NCI-H526 treated with DMSO at 0.1 percent for 48 hours (cell line): ENCODE measurements around the gene GJA8.
"Not testable (repeated sequence)": the region's sequence is repeated elsewhere in the genome, so short reads cannot be mapped to it uniquely, and the experiment has no call there.

ENCODE experiments used
- DNase-seq: peaks from one replicate; lab custom pipeline; 2025; lab: John Stamatoyannopoulos, UW

Gene GJA8

DNA sequence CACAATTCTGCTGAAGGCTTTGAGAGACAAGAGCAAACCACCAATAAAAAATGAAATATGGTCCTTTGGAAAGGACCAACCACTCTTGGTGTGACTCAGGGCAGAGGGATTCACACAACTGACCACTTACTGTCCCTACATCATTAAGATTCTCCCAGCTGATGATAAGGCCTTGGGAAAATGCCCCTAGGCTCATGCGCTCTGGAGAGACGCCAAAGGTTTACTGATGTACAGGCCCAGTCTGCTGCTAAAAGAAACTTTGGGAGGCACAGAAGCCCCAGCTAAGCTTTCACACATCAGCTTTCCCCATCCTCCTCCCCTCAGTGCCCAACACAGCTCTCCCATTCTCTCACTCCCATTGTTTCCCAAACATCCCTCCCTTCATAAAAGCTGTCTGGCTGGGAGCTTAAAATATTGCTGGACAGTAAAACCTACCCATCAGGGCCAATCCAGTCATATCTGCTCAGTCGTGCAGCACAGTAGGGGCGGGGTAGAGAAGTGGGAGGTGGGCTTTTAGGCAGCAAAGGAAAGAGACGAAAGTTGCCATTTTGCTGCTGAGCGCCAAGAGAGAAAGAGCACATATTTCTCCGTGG, at the start of gene GJA8:
Gene GJA8 (plus strand): TSS at position 543 of the 593 bp plus-strand sequence. CDS start 5,161 bp downstream, outside the sequence.
- DNase-seq = no peak

- DNase-seq = no peak
These were observed 49.2 kb upstream of the GJA8 start for GRCh38 chr1:147853391-147853790.

DNA sequence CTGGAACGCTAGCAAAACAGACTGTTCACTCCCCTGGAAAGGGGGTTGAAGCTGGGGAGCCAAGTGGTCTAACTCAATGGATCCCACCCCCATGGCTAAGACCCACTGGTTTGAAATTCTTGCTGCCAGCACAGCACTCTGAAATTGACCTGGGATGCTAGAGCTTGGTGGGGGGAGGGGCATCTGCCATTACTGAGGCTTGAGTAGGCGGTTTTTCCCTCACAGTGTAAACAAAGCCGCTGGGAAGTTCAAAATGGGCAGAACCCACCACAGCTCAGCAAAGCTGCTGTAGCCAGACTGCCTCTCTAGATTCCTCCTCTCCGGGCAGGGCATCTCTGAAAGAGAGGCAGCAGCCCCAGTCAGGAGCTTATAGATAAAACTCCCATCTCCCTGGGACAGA, 47.6 kb upstream of the GJA8 start:
- not testable (repeated sequence) for DNase-seq

DNA sequence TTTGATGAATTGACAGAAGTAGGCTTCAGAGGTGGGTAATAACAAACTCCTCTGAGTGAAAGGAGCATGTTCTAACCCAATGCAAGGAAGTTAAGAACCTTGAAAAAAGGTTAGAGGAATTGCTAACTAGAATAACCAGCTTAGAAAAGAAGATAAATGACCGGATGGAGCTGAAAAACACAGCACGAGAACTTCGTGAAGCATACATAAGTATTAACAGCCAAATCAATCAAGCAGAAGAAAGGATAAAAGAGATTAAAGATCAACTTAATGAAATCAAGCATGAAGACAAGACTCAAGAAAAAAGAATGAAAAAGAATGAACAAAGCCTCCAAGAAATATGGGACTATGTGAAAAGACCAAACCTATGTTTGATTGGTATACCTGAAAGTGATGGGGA, 46.6 kb upstream of the GJA8 start:
- not testable (repeated sequence) for DNase-seq

DNA sequence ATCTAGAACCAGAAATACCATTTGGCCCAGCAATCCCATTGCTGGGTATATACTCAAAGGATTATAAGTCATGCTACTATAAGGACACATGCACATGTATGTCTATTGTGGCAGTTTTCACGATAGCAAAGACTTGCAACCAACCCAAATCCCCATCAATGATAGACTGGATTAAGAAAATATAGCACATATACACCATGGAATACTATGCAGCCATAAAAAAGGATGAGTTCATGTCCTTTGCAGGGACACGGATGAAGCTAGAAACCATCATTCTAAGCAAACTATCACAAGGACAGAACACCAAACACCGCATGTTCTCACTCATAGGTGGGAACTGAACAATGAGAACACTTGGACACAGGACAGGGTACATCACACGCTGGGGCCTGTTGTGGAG, 35.4 kb upstream of the GJA8 start:
- not testable (repeated sequence) for DNase-seq

DNA sequence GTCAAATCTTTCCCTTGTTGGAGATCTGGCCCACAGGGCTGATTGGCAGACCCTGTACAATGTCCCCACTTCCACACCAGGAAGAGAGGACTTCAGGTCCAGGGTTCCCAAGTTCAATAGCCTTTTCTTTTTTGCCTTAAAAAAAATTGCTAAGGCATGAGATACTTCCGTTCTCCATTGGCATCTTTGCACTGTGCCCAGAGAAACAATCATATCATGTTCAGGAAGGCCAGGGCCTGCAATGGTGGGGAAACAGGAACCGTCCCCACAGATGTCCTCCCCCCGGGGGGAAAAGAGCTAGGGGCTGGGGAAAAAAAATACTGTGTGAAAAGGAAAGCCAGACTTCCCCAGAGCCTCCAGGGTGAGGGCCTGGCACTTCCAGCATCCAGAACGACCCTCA, 24.6 kb upstream of the GJA8 start:
- DNase-seq = no peak

DNA sequence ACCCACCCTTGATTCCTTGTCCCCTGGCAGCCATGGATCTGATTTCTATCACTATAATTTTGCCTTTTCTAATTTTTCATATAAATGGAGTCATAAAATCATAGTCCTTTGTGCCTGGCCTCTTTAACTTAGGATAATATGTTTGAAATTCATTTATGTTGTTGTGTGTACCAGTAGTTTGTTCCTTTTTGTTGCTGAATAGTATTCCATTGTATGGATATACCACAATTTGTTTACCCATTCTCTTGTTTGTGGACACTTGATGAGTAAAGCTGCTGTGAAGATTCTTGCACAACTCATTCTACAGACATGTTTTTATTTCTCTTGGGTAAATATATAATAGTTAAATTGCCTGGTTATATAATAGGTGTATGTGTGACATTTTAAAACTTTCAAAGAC, 22.7 kb upstream of the GJA8 start:
- no peak for DNase-seq

- no peak for DNase-seq
These were observed 20.1 kb upstream of the GJA8 start for GRCh38 chr1:147882535-147882934.

GRCh38 chr1:147890177-147890790, 12.3 kb upstream of the GJA8 start:
- DNase-seq = peak; percentile 86

GRCh38 chr1:147891088-147891487, 11.5 kb upstream of the GJA8 start:
- peak; percentile 50 for DNase-seq

- DNase-seq = peak; percentile 67
These were observed 10.4 kb upstream of the GJA8 start for GRCh38 chr1:147892216-147892615.

DNA sequence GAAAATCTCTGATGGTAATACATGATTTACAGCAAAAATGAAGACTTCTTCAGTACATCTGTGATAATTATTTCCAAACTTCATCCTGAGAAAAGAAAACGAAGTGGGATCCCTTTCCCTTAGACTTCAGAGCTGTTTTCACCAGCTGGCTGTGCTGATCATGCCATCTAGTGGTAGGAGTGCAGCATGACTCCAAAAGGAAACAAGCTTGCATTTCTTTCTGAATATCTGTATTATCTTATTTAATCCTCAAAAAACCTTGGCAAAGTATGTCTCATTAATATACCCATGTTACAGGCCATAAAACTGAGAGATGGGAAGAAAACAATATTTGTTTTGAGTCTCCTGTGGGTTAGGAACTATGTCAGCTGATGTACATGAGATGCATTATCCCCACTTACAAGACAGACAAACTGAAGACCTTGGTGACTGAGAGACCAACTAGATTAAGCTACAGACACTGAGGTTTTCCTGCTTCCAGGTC, 9.8 kb upstream of the GJA8 start:
- peak; percentile 82 for DNase-seq

DNA sequence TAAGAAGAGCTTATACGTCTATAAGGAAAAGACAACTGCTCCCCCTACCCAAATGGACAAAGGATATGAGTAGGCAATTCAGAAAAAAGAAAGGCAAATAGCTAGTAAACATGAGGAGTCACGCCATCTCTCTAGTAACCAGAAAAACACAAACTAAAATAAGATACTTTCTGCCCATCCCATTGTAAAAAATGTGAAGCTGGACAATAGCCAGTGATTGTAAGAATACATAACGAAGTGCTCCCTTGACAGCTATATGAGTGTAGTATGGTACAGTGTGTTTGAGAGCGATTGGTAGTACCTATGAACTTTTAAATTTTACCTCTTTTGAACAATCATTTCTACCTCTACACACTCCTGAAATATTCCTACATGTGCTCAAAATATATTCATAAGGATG, 7.5 kb upstream of the GJA8 start:
- no peak for DNase-seq

- DNase-seq = no peak
These were observed 5.4 kb upstream of the GJA8 start for GRCh38 chr1:147897029-147897752.

- no peak for DNase-seq
These were observed 4.8 kb upstream of the GJA8 start for GRCh38 chr1:147897789-147898188.

DNA sequence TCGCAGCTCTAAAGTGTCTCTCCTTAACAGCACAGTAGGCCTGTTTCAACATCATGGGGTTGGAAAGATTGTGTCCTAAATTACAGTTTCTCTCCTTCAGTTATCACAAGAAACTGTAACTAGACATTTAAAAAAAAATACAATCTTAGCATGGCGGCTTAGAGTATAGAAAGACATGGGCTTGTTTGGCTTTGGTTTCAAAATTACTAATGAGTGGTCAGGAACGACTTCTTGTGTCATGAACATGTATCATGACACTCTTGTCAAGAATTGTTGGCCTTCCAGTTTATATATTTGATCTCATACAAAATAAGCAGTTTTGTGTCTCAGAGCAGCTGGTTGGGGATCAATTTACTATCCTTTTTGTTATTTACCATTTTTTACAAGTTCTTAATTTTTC, 2.1 kb downstream of the GJA8 start:
- DNase-seq = no peak

- DNase-seq = no peak
These were observed 5.4 kb downstream of the GJA8 start for GRCh38 chr1:147907786-147908509.

DNA sequence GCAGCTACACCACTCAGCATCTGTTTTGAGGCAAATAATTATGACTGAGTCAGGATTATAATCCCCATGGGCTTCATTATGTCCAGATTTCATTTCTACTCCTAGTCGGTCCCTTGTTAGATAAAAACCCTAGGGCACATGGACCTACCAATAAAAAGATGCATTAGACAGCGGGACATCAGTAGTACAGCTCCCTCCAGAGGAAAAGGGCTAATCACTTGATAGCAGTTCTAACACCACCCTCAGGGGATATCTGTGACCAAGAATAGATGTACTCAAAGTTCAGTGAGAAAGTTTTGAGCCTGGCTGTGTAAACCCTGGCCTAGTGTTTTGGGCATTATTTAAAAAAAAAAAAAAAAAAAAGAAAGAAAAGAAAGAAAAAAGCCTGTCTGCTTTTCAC, 10.0 kb downstream of the GJA8 start:
- DNase-seq = no peak

DNA sequence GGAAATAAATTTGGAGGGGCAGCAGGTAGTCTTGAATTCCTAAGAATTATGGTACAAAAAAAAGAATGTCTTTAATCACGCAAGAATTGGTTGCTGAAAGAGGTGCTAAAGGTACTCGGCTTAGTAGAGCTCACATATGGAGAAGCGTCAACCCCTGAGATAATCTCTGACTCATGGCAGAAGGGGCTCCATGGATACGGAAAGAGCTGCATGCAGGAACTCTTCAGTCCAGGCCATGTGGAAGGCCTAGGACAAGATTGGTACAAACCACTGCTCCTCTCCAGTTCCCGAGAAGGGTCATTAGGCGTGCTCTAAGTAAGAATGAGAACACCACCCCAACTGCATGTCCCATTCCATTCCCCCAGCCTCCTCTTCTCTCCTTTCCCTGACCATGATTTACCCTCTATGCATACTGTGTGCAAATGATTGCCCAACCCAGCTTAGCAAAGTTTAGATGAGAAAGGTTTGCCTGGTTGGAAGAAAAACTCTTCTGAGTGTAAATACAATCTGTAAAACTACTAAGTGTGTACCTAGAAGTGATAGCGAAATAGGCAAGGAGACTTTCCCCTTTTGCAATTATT, 10.9 kb downstream of the GJA8 start:
- no peak for DNase-seq

DNA sequence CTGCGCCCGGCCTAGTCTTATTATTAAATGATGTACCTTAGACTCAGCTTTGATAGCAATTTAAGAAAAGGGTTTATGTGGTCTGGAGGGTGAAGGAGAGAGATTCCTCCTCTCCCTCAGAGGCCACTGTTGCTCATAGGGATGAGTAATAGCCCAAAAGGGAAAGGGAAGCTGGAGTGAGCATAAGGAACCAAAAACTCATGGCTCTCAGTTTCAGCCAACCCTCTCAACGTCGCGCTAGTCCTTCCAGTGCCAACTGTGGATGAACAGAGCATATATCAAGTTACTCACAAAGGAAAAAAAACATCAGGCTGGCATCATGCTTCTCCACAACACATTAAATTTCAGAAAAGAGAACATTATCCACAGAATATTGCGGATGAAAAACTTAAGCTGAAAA, 17.3 kb downstream of the GJA8 start:
- DNase-seq = no peak

DNA sequence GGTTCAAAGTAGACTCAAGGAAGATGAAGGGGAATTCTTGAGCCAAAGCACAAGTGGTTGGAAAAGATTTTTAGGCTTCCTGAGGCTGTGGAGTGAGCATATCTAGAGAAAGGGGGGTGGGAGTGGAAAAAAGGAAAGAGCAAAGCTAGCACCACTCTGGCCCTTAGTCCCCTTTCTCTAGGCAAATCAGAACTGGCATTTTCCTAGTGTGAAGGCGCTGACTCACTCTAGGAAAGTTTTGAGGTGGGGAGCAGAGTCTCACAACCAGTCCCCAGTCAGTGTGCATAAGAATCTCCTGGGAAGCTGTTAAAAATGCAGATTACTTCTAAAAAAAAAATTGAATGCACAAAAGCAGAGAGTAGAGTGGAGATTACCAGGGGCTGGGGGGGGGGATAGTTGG, 22.2 kb downstream of the GJA8 start:
- DNase-seq = no peak

- not testable (repeated sequence) for DNase-seq
These were observed 24.6 kb downstream of the GJA8 start for GRCh38 chr1:147927215-147927614.
